HL-60 (cell line): Measurements from ENCODE around the gene SMIM20.

ENCODE experiments used
- SPI1 ChIP-seq: IDR thresholded peaks from 2 replicates; pipeline ENCODE4 v1.6.1; 2012; ENCODE audit warnings: low read depth, mild to moderate bottlenecking, borderline replicate concordance
- TF ChIP-seq, protein P1 (sequence below): IDR thresholded peaks from 2 replicates; pipeline ENCODE4 v1.6.1; 2012; ENCODE audit warnings: low read depth; ENCODE audit not compliant: insufficient replicate concordance

- TF ChIP-seq SPI1 = no peak
- TF ChIP-seq, protein P1, sequence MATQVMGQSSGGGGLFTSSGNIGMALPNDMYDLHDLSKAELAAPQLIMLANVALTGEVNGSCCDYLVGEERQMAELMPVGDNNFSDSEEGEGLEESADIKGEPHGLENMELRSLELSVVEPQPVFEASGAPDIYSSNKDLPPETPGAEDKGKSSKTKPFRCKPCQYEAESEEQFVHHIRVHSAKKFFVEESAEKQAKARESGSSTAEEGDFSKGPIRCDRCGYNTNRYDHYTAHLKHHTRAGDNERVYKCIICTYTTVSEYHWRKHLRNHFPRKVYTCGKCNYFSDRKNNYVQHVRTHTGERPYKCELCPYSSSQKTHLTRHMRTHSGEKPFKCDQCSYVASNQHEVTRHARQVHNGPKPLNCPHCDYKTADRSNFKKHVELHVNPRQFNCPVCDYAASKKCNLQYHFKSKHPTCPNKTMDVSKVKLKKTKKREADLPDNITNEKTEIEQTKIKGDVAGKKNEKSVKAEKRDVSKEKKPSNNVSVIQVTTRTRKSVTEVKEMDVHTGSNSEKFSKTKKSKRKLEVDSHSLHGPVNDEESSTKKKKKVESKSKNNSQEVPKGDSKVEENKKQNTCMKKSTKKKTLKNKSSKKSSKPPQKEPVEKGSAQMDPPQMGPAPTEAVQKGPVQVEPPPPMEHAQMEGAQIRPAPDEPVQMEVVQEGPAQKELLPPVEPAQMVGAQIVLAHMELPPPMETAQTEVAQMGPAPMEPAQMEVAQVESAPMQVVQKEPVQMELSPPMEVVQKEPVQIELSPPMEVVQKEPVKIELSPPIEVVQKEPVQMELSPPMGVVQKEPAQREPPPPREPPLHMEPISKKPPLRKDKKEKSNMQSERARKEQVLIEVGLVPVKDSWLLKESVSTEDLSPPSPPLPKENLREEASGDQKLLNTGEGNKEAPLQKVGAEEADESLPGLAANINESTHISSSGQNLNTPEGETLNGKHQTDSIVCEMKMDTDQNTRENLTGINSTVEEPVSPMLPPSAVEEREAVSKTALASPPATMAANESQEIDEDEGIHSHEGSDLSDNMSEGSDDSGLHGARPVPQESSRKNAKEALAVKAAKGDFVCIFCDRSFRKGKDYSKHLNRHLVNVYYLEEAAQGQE = no peak
Measured at GRCh38 chr4:25954293-25954904, 40.4 kb downstream of the SMIM20 start.
